Endothelial cell of umbilical vein (primary cell): ENCODE measurements around the gene RAB36.

Source experiments
- EZH2 ChIP-seq: IDR thresholded peaks from 2 replicates; pipeline ENCODE4 v1.6.1; 2012; ENCODE audit warnings: borderline replicate concordance, low read depth, mild to moderate bottlenecking, moderate library complexity, low read length, inconsistent platforms; ENCODE audit not compliant: severe bottlenecking
- GATA2 ChIP-seq: IDR thresholded peaks from 2 replicates; pipeline ENCODE4 v1.7.0; 2011; ENCODE audit warnings: low read depth, mild to moderate bottlenecking, moderate library complexity, mixed read lengths, low read length; ENCODE audit not compliant: insufficient read length, insufficient read depth
- JUN ChIP-seq: IDR thresholded peaks from 2 replicates; pipeline ENCODE4 v1.6.1; 2011; ENCODE audit warnings: borderline replicate concordance, low read depth; ENCODE audit not compliant: insufficient read length, insufficient read depth
- POLR2A ChIP-seq: IDR thresholded peaks from 2 replicates; pipeline ENCODE4 v1.6.1; 2012; ENCODE audit warnings: low read depth, mild to moderate bottlenecking, control low read depth, low read length
- TF ChIP-seq, protein P1 (sequence below), 2 donors: IDR thresholded peaks; 1 replicate in 1 of 2; 2 replicates in 1 of 2; pipeline ENCODE4 v1.5.1; 2011; ENCODE audit warnings: low read length in 2 of 2, mild to moderate bottlenecking in 2 of 2, moderate library complexity in 2 of 2, control low read depth in 1 of 2, inconsistent platforms in 1 of 2, low read depth in 1 of 2; ENCODE audit not compliant: insufficient read depth in 1 of 2; ENCODE audit errors: extremely low read depth in 1 of 2

DNA sequence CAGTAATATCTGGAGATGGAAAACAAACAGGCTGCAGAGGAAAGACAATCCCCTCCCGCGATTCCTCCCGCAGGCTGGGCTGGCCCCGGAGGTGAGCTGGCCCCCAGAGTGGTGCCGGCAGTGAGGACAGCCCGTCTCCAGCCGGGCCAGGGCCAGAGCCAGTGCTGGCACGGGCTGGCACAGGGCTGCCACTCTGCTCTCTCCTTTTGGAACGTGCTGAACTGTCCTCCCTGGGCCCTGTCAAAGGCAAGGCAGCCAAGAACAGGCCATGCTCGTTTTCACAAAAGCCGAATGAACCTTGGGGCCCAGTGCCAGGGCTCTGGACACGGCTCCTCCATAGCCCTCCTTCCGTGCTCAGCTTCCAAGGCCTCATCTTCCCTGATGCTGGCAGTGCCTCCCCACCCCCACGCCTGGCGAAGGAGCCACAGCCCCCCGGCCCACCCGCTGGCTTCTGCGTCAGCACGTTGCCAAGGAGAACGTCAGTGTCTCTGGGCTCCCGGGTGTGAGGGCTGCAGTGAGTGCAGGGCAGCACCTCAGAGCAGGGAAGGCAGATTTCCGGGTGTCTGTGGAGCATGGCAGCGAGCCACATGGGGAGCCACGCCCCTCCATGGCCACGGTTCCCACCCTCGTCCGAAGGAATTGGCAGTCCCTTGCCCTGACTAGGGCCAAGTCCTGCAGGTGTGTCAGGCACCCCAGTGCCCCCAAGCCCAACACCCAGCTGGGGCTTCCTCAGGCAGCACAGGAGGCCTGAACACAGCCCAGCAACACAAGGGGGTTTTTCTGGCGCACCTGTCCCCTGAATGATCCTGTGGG is 46.4 kb upstream of the RAB36 start:
- TF ChIP-seq JUN (no peak), POLR2A (no peak), EZH2 (no peak), GATA2 (no peak)
- TF ChIP-seq, protein P1, sequence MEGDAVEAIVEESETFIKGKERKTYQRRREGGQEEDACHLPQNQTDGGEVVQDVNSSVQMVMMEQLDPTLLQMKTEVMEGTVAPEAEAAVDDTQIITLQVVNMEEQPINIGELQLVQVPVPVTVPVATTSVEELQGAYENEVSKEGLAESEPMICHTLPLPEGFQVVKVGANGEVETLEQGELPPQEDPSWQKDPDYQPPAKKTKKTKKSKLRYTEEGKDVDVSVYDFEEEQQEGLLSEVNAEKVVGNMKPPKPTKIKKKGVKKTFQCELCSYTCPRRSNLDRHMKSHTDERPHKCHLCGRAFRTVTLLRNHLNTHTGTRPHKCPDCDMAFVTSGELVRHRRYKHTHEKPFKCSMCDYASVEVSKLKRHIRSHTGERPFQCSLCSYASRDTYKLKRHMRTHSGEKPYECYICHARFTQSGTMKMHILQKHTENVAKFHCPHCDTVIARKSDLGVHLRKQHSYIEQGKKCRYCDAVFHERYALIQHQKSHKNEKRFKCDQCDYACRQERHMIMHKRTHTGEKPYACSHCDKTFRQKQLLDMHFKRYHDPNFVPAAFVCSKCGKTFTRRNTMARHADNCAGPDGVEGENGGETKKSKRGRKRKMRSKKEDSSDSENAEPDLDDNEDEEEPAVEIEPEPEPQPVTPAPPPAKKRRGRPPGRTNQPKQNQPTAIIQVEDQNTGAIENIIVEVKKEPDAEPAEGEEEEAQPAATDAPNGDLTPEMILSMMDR (IDR thresholded peaks at IDR 0.05; ENCODE audit: extremely low read depth in 1 of 2, insufficient read depth in 1 of 2, low read depth in 1 of 2, low read length in 2 of 2), result no peak
